HepG2 (cell line): ENCODE results near the gene HID1. TPM values are rescaled to one million over a fixed set of nuclear protein-coding genes. Genes with fewer than 3 reads are reported as not detected.

Experiments
- ARID2 ChIP-seq: sonication (generic); formaldehyde crosslinking; IDR thresholded peaks from 2 replicates; pipeline ENCODE4 v1.8.1; 2022; ENCODE audit warnings: mild to moderate bottlenecking, missing genetic modification reagents, borderline replicate concordance
- CBX2 ChIP-seq, 2 experiments: fragments of 200-600 bp in 1 of 2; sonication (generic); formaldehyde crosslinking in 1 of 2; IDR thresholded peaks; 2 replicates each; pipeline versions ENCODE4 v1.7.0 to v1.8.1; 2018 to 2022; ENCODE audit warnings: low read depth in 2 of 2, low read length in 1 of 2, mild to moderate bottlenecking in 1 of 2, missing genetic modification reagents in 1 of 2
- E2F1 ChIP-seq: sonication (generic); formaldehyde crosslinking; IDR thresholded peaks from 2 replicates; pipeline ENCODE4 v1.5.0; 2020; ENCODE audit warnings: missing genetic modification reagents
- GPN1 ChIP-seq: sonication (generic); formaldehyde crosslinking; IDR thresholded peaks from 2 replicates; pipeline ENCODE4 v1.5.1; 2020; ENCODE audit warnings: missing genetic modification reagents, borderline replicate concordance
- HIVEP1 ChIP-seq: sonication (generic); formaldehyde crosslinking; IDR thresholded peaks from 2 replicates; pipeline ENCODE4 v1.4.0; 2020; ENCODE audit warnings: mild to moderate bottlenecking, missing genetic modification reagents
- HOXA5 ChIP-seq: sonication (generic); formaldehyde crosslinking; IDR thresholded peaks from 2 replicates; pipeline ENCODE4 v1.4.0; 2020; ENCODE audit warnings: missing genetic modification reagents
- KDM5A ChIP-seq: fragments of 200-600 bp; sonication (generic); IDR thresholded peaks from 2 replicates; pipeline ENCODE4 v1.7.0; 2018; ENCODE audit warnings: antibody characterized with exemption, mild to moderate bottlenecking, low read length, borderline replicate concordance
- KLF16 ChIP-seq, 2 experiments: sonication (generic) in 1 of 2; formaldehyde crosslinking in 1 of 2; IDR thresholded peaks; 2 replicates each; pipeline versions ENCODE4 v1.6.1 to v1.8.0; 2016 to 2023; ENCODE audit warnings: missing genetic modification reagents in 2 of 2, missing compliant biosample characterization in 1 of 2
- SAFB2 ChIP-seq: sonication (generic); formaldehyde crosslinking; IDR thresholded peaks from 2 replicates; pipeline ENCODE4 v1.5.1; 2020; ENCODE audit warnings: missing genetic modification reagents, low read depth, mild to moderate bottlenecking, borderline replicate concordance
- TEF ChIP-seq: sonication (generic); formaldehyde crosslinking; IDR thresholded peaks from 2 replicates; pipeline ENCODE4 v1.5.0; 2020; ENCODE audit warnings: missing genetic modification reagents
- TRIM24 ChIP-seq: sonication (generic); formaldehyde crosslinking; IDR thresholded peaks from 2 replicates; pipeline ENCODE4 v1.8.0; 2022; ENCODE audit warnings: mild to moderate bottlenecking, missing genetic modification reagents
- XRCC5 ChIP-seq: fragments of 200-400 bp; formaldehyde crosslinking; optimal IDR thresholded peaks from 2 replicates; pipeline ENCODE3; 2017; ENCODE audit warnings: mild to moderate bottlenecking, low read length
- ZBTB7B ChIP-seq: sonication (generic); formaldehyde crosslinking; IDR thresholded peaks from 2 replicates; pipeline ENCODE4 v1.4.0; 2020; ENCODE audit warnings: missing genetic modification reagents
- ZNF550 ChIP-seq: sonication (generic); formaldehyde crosslinking; IDR thresholded peaks from 2 replicates; pipeline ENCODE4 v1.4.0; 2020; ENCODE audit warnings: mild to moderate bottlenecking, missing genetic modification reagents, borderline replicate concordance
- ZNF678 ChIP-seq: sonication (generic); formaldehyde crosslinking; IDR thresholded peaks from 2 replicates; pipeline ENCODE4 v1.4.0; 2020; ENCODE audit warnings: mild to moderate bottlenecking, missing genetic modification reagents
- polyA plus RNA-seq, 8 experiments: library from polyadenylated mRNA; depleted of rRNA in 3 of 8; stranded (reverse) in 7 of 8; unstranded in 1 of 8; fragments of >200 nt; fragmentation: Illumina TruSeq in 4 of 8; extraction: Trizol in 4 of 8; gene quantifications; 2 replicates each; pipeline versions ENCODE4 v1.2.1 to v1.2.3, GENCODE V29; 2011 to 2016; ENCODE audit warnings: low read depth in 4 of 8, missing spikeins in 1 of 8, mixed read lengths in 1 of 8; ENCODE audit not compliant: insufficient read depth in 1 of 8
- total RNA-seq, 5 experiments: library from RNA; depleted of rRNA; stranded (reverse); fragments of >200 nt; fragmentation: Illumina TruSeq; extraction: Trizol; gene quantifications; 2 replicates each; pipeline ENCODE4 v1.2.3, GENCODE V29; 2016; ENCODE audit warnings: low read depth in 1 of 5
- TF ChIP-seq, protein P1 (sequence below): conservative IDR thresholded peaks from 2 replicates; pipeline ENCODE4 v1.6.1; 2018; ENCODE audit warnings: missing genetic modification reagents
- TF ChIP-seq, protein P2 (sequence below): sonication (generic); formaldehyde crosslinking; IDR thresholded peaks from 2 replicates; pipeline ENCODE4 v1.5.0; 2020; ENCODE audit warnings: missing genetic modification reagents, mild to moderate bottlenecking, borderline replicate concordance
- TF ChIP-seq, protein P3 (sequence below): sonication (generic); formaldehyde crosslinking; IDR thresholded peaks from 2 replicates; pipeline ENCODE4 v1.8.0; 2022; ENCODE audit warnings: mild to moderate bottlenecking, missing genetic modification reagents, borderline replicate concordance

HID1 gene
- total and polyA plus RNA-seq, 2 of the 13 experiments (the other 11 are each of a cell fraction or from before 2014, with no cell fraction given), result 2.1 to 10.6 TPM

DNA sequence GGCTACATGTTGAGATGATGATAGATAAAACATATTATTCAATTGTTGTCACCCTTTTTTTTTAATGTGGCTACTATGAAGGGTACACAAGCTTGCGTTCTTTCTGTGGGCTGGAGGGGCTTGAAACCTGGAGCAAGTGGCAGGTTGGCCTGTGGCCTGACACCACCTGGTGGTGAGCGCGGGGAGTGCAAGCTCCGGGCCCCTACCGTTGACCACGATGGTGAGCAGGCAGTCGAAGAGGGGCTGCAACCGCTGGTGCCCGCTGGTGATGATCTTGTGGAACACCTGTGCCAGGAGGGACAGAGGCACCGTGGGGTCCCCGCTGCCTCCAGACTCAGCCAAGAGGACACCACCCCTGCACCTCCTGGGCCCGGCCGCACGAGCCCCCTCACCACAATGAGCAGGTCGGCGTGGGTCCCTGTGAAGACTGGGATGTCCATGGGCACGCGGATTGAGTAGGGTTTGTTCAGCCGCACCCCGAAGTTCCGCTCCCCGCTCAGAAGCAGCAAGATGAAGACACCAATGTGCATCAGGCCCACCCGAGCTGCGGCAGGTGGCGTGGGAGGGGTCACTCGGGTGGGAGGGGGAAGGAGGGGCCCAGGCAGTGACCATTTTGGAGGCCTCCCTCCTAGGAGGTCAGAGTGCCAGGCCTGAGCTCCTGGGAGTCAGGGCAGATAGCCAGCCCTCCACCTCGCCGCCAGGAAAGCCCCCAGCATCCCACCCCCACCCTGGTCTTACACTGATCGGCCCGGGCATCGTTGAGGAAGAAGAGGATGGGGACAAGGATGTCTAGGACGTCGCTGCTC, 14.4 kb downstream of the HID1 start (continued):
- TF ChIP-seq TEF (CRISPR knock-in tag) (no peak), E2F1 (CRISPR knock-in tag) (no peak), ZNF678 (CRISPR knock-in tag) (no peak), HIVEP1 (CRISPR knock-in tag) (0 out of 2 replicates have a peak, but pooled peaks have one; percentile 49), SAFB2 (CRISPR knock-in tag) (no peak), KDM5A (no peak), ZBTB7B (peak; percentile 47; the same call in 1 of the 2 replicates), HOXA5 (CRISPR knock-in tag) (no peak), ZNF550 (CRISPR knock-in tag) (no peak), GPN1 (CRISPR knock-in tag) (no peak), KLF16 (CRISPR knock-in tag; IDR thresholded peaks at IDR 0.05) (0 out of 4 replicates have a peak, but pooled peaks of 1 of the 2 experiments have one; percentile 44), CBX2 (IDR thresholded peaks at IDR 0.05; ENCODE audit: low read depth, low read length) (no peak), CBX2 (CRISPR knock-in tag; IDR thresholded peaks at IDR 0.05; ENCODE audit: low read depth) (no peak), TRIM24 (CRISPR knock-in tag) (no peak), XRCC5 (peak; percentile 84), ARID2 (CRISPR knock-in tag) (no peak)
- TF ChIP-seq, protein P1, sequence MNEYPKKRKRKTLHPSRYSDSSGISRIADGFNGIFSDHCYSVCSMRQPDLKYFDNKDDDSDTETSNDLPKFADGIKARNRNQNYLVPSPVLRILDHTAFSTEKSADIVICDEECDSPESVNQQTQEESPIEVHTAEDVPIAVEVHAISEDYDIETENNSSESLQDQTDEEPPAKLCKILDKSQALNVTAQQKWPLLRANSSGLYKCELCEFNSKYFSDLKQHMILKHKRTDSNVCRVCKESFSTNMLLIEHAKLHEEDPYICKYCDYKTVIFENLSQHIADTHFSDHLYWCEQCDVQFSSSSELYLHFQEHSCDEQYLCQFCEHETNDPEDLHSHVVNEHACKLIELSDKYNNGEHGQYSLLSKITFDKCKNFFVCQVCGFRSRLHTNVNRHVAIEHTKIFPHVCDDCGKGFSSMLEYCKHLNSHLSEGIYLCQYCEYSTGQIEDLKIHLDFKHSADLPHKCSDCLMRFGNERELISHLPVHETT (CRISPR knock-in tag), result no peak
- TF ChIP-seq, protein P2, sequence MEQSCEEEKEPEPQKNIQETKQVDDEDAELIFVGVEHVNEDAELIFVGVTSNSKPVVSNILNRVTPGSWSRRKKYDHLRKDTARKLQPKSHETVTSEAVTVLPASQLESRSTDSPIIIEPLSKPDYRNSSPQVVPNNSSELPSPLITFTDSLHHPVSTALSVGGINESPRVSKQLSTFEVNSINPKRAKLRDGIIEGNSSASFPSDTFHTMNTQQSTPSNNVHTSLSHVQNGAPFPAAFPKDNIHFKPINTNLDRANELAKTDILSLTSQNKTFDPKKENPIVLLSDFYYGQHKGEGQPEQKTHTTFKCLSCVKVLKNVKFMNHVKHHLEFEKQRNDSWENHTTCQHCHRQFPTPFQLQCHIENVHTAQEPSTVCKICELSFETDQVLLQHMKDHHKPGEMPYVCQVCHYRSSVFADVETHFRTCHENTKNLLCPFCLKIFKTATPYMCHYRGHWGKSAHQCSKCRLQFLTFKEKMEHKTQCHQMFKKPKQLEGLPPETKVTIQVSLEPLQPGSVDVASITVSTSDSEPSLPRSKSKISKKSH (CRISPR knock-in tag), result no peak
- TF ChIP-seq, protein P3, sequence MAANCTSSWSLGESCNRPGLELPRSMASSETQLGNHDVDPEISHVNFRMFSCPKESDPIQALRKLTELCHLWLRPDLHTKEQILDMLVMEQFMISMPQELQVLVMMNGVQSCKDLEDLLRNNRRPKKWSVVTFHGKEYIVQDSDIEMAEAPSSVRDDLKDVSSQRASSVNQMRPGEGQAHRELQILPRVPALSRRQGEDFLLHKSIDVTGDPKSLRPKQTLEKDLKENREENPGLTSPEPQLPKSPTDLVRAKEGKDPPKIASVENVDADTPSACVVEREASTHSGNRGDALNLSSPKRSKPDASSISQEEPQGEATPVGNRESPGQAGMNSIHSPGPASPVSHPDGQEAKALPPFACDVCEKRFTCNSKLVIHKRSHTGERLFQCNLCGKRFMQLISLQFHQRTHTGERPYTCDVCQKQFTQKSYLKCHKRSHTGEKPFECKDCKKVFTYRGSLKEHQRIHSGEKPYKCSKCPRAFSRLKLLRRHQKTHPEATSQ, result no peak
